Activated CD8-positive, alpha-beta memory T cell treated with anti-CD3 and anti-CD28 coated beads, Interleukin-2, amount 50 U/mL, for 24 hours (primary cell): ENCODE data around the gene KIF4A.
"Not testable (repeated sequence)": the region's sequence is repeated elsewhere in the genome, so short reads cannot be mapped to it uniquely, and the experiment has no call there.

Experiments used
- DNase-seq: peaks from one replicate; pipeline ENCODE4 v3.0.0-alpha.2; 2020; ENCODE audit errors: extremely low read depth

Gene KIF4A

GRCh38 chrX:70386235-70386634, 96.3 kb downstream of the KIF4A start:
- no peak for DNase-seq

DNA sequence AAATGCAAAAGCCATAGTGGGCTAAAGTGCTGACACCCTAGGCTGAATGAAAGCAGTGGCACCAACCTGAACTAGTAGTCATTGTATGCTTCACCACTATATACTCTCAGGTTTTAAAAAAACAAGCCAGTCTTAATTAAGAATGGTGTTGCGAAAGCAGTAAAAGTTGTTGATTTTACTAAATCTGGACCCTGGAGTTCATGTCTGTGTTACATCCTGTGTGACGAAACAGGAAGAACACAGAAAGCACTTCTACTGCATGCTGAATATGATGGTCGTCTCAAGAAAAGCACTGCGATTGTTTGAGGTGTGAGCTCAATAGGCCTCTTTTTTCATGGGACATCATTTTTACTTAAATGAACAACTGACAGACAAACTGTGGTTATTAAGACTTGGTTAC, 109.0 kb downstream of the KIF4A start:
- DNase-seq: no peak

DNA sequence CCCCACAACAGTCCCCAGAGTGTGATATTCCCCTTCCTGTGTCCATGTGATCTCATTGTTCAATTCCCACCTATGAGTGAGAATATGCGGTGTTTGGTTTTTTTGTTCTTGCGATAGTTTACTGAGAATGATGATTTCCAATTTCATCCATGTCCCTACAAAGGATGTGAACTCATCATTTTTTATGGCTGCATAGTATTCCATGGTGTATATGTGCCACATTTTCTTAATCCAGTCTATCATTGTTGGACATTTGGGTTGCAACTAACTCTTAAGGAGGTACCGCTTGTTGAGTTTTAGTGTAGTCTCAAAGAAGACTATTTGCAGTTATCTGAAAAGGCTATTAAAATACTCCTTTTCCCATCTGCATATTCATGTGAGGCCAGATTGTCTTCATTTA, 110.3 kb downstream of the KIF4A start:
- DNase-seq: not testable (repeated sequence)

DNA sequence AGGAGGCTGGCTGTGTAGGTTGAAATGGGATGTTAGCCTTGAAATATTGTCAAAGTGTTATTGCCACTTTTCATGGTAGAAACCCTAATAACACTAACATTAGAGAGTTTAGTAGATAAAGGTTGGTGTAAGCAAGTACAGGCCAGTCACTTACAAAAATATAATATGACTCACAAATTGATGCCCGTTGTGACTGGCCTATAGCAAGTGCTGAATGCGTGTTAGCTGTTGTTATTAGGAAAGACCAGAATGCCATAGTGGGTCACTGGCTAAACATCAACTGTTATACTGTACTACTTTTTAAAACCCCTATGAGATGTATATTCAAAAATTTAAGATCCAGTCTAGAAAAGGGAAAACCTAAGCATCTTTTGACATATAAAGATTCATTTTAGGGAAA, 112.8 kb downstream of the KIF4A start:
- no peak for DNase-seq

DNA sequence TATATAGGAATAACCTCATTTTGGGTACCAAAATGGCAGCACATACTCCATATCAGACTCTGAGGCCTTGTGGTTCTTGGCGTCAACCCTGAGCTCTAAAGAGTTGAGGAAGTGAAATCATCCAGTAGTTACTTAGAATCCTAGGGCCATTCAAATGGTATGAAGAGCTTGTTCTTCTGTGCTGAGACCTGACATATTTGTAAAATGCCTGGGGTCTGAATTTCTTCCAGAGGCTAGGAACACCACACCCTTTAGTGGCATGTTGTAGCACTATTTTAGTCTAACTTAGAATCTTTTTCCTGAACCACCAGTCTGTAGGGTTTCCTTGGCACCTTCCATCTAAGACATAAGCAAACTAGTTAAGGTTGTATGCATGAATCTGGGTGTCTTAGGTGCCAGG, 115.1 kb downstream of the KIF4A start:
- DNase-seq: no peak

DNA sequence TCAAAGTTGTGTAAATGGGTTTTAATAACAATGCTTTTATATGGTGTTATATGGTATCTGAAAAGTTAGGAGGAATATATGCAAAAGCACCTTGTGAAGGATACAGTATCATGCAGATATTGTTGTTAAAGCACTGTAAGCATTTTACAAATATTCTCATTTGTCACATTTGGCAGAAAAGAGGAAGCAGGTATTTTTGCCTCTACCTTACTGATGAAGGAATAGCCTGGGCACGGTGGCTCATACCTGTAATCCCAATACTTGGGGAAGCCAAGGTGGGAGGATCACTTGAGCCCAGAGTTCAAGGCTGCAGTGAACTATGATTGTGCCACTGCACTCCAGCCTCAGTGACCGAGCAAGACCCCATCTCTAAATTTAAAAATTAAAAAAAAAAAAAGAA, 121.0 kb downstream of the KIF4A start:
- DNase-seq: no peak

DNA sequence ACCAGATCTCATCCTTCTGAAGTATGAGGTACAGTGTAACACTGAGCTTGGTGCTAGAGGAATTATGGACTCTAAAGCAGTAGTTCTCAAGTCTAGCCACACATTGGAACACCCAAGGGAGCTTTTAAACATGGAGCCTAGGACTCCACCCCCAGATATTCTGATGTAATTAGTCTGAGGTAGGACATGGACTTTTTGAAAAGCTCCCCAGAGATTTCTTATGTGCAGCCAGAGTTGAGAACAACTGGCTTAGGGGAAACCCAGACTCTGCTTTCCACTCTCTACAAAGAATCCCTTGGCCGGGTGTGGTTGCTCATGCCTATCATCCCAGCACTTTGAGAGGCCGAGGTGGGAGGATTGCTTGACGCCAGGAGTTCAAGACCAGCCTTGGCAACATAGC, 121.6 kb downstream of the KIF4A start:
- DNase-seq: no peak

GRCh38 chrX:70421618-70422017, 131.7 kb downstream of the KIF4A start:
- no peak for DNase-seq

GRCh38 chrX:70422851-70423341, 133.0 kb downstream of the KIF4A start, which contains the start of gene GDPD2:
Gene GDPD2 (plus strand): TSS chrX:70423314. CDS start chrX:70424985, 1,671 bp downstream.
- no peak for DNase-seq

- DNase-seq: no peak
Measured at GRCh38 chrX:70423936-70424675, 134.2 kb downstream of the KIF4A start.

DNA sequence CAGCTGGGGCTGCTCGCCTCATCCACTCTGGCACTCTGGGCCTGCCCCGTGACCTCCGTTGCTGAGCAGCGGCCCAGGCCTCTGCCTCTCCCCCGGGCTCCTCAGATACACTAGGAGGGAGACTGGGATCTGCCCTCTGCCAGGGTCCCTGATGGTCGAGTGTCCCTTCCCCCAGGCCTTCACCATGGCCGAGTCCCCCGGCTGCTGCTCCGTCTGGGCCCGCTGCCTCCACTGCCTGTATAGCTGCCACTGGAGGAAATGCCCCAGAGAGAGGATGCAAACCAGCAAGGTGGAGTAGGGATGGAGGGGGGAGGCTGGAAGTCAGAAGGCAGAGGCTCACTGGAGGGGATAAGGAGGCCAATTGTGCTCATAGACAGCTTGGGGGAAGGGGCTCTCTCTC, 134.9 kb downstream of the KIF4A start:
- DNase-seq: no peak

- DNase-seq: no peak
Measured at GRCh38 chrX:70426286-70427278, 136.7 kb downstream of the KIF4A start.

- DNase-seq: no peak
Measured at GRCh38 chrX:70427365-70427764, 137.5 kb downstream of the KIF4A start.

- DNase-seq: no peak
Measured at GRCh38 chrX:70429759-70430158, 139.9 kb downstream of the KIF4A start.

DNA sequence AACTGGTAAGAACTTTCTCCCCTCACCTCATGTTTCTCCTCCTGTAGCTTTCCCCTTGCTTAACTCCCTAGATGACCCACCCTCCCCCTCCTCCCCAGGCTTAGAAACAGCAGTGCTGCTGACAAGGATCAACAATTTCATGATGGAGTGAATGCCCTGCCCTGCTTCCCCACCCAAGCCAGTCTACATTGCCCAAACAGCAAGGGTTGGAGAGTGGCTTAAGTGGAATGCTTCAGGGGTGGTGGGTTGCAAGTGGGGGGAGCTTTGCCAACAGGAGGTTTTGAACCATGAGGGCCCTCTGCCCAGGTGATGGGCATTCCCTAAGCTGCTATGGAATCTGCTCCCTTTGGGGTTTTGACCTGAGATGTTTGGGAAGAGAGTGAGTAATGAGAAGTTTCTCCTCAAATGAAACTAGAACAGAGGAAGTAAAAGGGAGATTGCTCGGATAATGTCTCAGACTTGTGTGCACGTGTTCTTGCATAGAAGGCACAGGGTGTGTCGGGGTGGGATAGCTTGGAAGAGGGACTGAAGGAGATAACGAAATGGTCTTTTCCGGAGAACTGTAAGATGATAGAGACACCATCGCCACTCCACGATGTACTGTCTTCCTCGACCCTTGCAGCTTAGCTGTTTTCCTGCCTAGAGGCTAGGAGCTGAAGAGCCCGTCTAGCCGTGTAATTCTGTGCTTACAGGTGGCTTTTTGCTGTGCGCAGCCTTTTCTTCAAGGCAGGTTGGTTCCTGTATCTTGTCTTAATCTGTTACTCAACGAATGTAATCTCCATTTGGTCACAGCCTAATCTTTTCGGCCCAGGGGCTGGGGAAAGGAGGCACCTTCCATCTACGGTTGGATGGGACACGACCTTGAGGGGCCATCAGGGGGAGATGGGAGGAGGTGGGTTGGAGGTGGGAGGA, 143.3 kb downstream of the KIF4A start:
- no peak for DNase-seq

DNA sequence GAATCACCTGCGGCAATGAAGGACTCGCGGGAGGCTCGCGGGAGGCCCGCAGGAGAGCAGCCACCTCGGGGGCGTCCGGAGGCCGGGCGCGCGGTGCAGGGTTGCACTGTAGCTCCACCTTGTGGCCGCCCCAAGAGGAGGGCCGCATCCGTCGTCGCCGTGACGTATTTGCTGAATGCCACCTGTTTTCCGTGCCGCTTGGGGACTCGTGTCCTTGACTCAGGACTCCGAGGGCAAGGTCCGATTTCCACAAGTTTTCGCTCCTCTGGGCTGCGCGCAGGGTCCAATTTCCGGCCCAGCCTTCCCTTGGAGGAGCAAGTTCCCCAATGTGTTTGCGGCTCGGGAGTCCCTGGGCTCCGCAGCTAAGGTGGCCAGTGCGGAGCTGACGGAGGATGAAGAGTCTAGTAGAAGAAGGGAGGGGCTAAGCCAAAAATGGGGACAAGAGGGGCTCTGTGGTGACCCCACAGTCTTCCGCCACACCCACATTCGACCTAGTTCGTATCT, 144.0 kb downstream of the KIF4A start:
- peak; percentile 20 for DNase-seq

GRCh38 chrX:70434352-70434866, 144.5 kb downstream of the KIF4A start:
- peak; percentile 36 for DNase-seq

GRCh38 chrX:70434914-70435586, 145.1 kb downstream of the KIF4A start:
- no peak for DNase-seq

- no peak for DNase-seq
Measured at GRCh38 chrX:70436343-70436742, 146.4 kb downstream of the KIF4A start.

- no peak for DNase-seq
Measured at GRCh38 chrX:70437011-70437410, 147.1 kb downstream of the KIF4A start.
